ENCODE data around the gene DPYD. TPM values are rescaled to one million over a fixed set of nuclear protein-coding genes. Genes with fewer than 3 reads are reported as not detected.

DPYD gene
- total RNA-seq, 2 experiments from 2014 or later: 34.4 to 35.9 TPM

GRCh38 chr1:97834899-97835298 lies 85.9 kb downstream of the DPYD start:
- no peaks in the 10 kb centered on the region for H3K36me3 ChIP-seq (ENCODE audit: insufficient read depth, low read length)
- intact Hi-C loops (cut with DNase I, micrococcal nuclease): no loop called here
- CTCF ChIA-PET: interaction anchor here (0.5 kb wide), 1 partner anchor 103 kb away, joined by 3 read pairs; no protein-coding TSS in a partner anchor
- H3K27me3 ChIP-seq (ENCODE audit: control insufficient read depth in 1 of 2, insufficient read depth in 2 of 2, low read length in 2 of 2): no peaks in the 10 kb centered on the region
- no peak overlapping the region for H3K4me3 ChIP-seq (ENCODE audit: low read length)
- H3K27ac Mint-ChIP-seq: no peak overlapping the region
- H3K36me3 Mint-ChIP-seq (ENCODE audit: low read depth): peaks cover 6% of the 10 kb centered on the region
- H3K27ac ChIP-seq (ENCODE audit: low read depth in 1 of 2, low read length in 2 of 2): no peak overlapping the region
- DNase-seq (no peak), ATAC-seq (ENCODE audit: poor library complexity) (no peak)
- POLR2A ChIA-PET: interaction anchor here (0.6 to 0.7 kb wide), 2 partner anchors 19 to 29 kb away, joined by 3 to 4 read pairs; no protein-coding TSS in a partner anchor
- H3K4me3 Mint-ChIP-seq: no peak overlapping the region
- H3K9me3 ChIP-seq (ENCODE audit: control insufficient read depth in 1 of 2, insufficient read depth in 1 of 2, low read length in 2 of 2): no peaks in the 10 kb centered on the region
- H3K27me3 Mint-ChIP-seq: no peaks in the 10 kb centered on the region
- no peaks in the 10 kb centered on the region for H3K4me1 ChIP-seq (ENCODE audit: insufficient read depth, low read length)
- no peaks in the 10 kb centered on the region for H3K9me3 Mint-ChIP-seq
- peaks cover 10% of the 10 kb centered on the region for H3K4me1 Mint-ChIP-seq (ENCODE audit: low read depth)
- no peak for TF ChIP-seq CTCF (IDR thresholded peaks at IDR 0.05)

GRCh38 chr1:97833881-97834280 lies 87.0 kb downstream of the DPYD start:
- Mint-ChIP-seq H3K4me3 (no peak overlapping the region), H3K36me3 (ENCODE audit: low read depth) (peaks cover 1% of the 10 kb centered on the region), H3K27me3 (no peaks in the 10 kb centered on the region), H3K27ac (no peak overlapping the region), H3K9me3 (no peaks in the 10 kb centered on the region), H3K4me1 (ENCODE audit: low read depth) (peaks cover under 1% of the 10 kb centered on the region)
- Histone ChIP-seq H3K4me3 (ENCODE audit: low read length) (no peak overlapping the region), H3K36me3 (ENCODE audit: insufficient read depth, low read length) (no peaks in the 10 kb centered on the region), H3K27me3 (ENCODE audit: control insufficient read depth in 1 of 2, insufficient read depth in 2 of 2, low read length in 2 of 2) (no peaks in the 10 kb centered on the region), H3K9me3 (ENCODE audit: control insufficient read depth in 1 of 2, insufficient read depth in 1 of 2, low read length in 2 of 2) (no peaks in the 10 kb centered on the region), H3K27ac (ENCODE audit: low read depth in 1 of 2, low read length in 2 of 2) (no peak overlapping the region), H3K4me1 (ENCODE audit: insufficient read depth, low read length) (no peaks in the 10 kb centered on the region)
- ChIA-PET CTCF (no interaction called here), POLR2A (interaction anchor here (1.0 kb wide), 1 partner anchor 86 kb away, joined by 3 read pairs; the partner anchor contains the start of gene DPYD)
- ATAC-seq (ENCODE audit: poor library complexity): no peak
- no peak for TF ChIP-seq CTCF (IDR thresholded peaks at IDR 0.05)
- no peak for DNase-seq
- intact Hi-C loops (cut with DNase I, micrococcal nuclease): no loop called here

- Mint-ChIP-seq H3K9me3 (no peaks in the 10 kb centered on the region), H3K36me3 (ENCODE audit: low read depth) (peaks cover 5% of the 10 kb centered on the region), H3K27ac (no peak overlapping the region), H3K27me3 (no peaks in the 10 kb centered on the region), H3K4me3 (no peak overlapping the region), H3K4me1 (ENCODE audit: low read depth) (no peaks in the 10 kb centered on the region)
- POLR2A ChIA-PET: interaction anchor here (0.6 kb wide), 1 partner anchor 1111 kb away, joined by 3 read pairs; no protein-coding TSS in a partner anchor
- Histone ChIP-seq H3K4me3 (ENCODE audit: low read length) (no peak overlapping the region), H3K9me3 (ENCODE audit: control insufficient read depth in 1 of 2, insufficient read depth in 1 of 2, low read length in 2 of 2) (no peaks in the 10 kb centered on the region), H3K27me3 (ENCODE audit: control insufficient read depth in 1 of 2, insufficient read depth in 2 of 2, low read length in 2 of 2) (no peaks in the 10 kb centered on the region), H3K36me3 (ENCODE audit: insufficient read depth, low read length) (peaks cover 2% of the 10 kb centered on the region), H3K4me1 (ENCODE audit: insufficient read depth, low read length) (no peaks in the 10 kb centered on the region), H3K27ac (ENCODE audit: low read depth in 1 of 2, low read length in 2 of 2) (no peak overlapping the region)
- ATAC-seq (ENCODE audit: poor library complexity): no peak
- CTCF ChIA-PET: no interaction called here
- DNase-seq: no peak
- no peak for TF ChIP-seq CTCF (IDR thresholded peaks at IDR 0.05)
- intact Hi-C loops (cut with DNase I, micrococcal nuclease): no loop called here
Measured at GRCh38 chr1:97832481-97832880, 88.4 kb downstream of the DPYD start.

Data from CD4-positive, alpha-beta T cell (primary cell).